UCSD-AML1 (cell line): ENCODE results near the gene TAS2R39.

Experiments used
- DNase-seq: peaks from one replicate; lab custom pipeline; 2025; ENCODE audit not compliant: unreplicated experiment; lab: John Stamatoyannopoulos, UW

TAS2R39 gene

DNA sequence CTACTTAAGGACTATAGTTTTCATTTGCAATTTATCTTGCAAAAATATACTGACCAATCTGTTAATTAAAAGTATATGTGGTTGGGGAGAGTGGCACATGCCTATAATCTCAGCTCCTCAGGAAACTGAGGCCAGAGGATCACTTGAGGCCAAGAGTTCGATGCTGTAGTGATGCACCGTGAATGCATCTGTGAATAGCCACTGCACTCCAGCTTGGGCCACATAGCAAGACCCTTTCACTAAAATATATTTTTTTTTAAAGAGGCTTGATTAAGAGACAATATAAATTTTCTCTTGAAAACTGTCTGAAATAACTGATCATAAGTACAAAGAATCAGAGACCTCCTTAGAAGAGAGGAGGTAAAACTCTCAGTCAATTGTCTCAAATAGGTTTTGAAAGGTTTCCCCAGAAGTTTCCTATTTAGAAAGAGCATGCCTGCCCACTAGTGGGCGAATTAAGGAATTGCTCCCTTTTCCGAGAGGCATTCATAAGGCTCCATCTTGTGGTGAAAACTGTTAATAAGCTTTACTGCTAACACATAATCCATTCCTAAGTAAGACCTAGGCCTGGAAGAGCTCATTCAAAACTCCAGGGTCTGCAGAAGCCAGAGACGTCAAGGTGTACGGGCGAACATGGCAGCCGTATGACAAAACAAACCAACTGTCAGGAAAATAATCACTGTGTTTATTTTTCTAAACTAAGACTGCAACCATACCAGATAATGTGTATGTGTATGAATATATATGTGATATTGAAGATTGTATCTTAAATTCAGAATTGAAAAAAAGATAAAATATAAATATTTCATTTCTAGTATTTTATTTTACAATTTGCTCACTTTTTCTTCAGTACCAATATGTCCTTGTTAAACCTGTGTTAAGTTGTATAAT lies 31.8 kb downstream of the TAS2R39 start:
- peak; percentile 10 for DNase-seq

DNA sequence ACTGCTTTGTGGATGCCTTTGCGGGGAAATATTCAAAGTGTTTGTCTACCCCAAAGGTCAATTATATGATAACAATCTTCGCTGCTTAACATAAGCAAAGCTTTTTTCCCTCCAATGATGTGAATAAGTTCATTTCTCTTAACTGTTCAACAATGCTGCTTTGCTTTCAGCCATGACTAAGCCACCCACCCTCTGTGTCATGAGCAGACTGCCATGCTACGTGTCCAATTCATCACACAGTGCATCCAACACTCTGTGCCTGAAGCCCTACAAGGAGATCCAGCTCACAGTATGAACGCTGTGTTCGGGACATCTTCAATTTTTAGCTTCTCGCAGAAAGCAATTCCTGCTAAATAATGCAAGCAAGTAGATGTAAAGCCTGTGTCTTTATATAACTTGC lies 32.9 kb downstream of the TAS2R39 start:
- no peak for DNase-seq

DNA sequence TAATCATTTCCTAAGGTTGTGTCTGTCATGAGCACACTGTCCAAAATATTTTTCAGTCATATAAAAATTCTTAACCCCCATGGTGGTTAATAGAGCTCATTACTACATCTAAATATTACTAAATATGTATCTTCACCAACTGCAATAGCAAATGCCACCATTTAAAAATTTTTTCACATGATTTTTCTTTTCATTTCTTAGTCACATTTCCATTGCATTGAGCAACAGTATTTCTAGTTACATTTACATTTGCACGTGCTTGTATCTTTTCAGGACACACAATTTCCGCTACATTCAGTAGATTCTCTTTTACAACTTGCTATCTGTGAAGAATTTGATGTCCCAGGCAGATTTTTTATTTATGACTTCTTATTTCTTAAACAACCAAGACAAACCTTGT lies 33.5 kb downstream of the TAS2R39 start:
- no peak for DNase-seq

DNA sequence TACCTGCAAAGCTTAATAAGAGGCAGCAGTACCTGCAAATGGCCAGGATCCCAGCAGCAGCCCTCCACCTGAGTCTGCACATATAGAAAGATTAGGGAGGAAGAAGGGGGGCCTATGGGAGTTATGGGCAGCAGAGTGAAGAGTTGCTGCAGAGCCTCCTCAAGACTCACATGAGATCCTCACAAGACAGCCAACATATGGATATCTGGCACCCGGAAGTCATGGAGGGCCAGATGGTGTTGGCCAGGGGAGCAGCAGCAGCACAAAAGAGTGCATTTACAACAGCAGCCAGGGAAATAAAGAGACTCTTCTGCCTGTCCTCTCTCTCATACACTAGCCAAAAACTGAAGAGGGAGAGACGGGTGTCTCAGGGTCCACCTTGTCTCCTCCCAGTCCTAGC lies 34.6 kb downstream of the TAS2R39 start:
- no peak for DNase-seq

DNA sequence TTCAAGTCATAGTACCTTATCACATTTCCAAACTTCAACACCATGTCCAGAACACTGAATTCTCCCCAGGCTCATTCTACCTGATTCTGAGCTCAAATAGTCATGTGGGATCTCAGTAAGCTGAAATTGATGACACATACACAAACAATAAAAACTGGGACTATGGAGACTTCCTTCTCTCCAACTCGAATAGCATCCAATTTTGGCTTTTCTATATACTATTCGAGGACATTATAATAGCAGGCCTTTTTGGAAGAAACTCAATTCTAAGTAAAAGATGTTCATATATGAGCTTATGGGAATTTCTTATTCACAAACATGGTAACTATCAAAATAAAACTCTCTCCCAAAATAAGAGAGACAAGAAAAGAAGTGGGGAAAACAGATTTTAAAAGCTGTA lies 38.1 kb downstream of the TAS2R39 start:
- no peak for DNase-seq

DNA sequence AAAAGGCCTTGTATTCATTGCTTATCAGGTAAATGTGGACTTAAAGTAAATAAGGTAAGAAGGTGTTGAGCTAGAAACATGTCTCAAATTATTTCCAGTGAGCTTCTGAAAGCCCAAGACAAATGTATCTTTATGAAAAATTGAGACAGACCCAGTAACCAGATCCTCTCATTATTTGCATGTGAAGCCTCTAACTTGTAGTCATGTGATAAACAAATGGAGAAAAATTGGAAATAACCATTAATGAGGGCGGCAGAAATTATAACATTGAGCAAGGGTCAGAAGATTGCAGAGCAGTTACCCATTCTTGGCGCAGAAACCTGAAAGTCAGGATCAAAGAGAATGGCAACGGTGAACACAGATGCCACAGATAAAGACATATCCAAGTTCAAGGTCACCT lies 38.5 kb downstream of the TAS2R39 start, which contains the start of gene TAS2R40:
TAS2R40 (plus strand) TSS at position 301 of the 400 bp plus-strand sequence; CDS start at position 343, 42 bp downstream.
- no peak for DNase-seq

DNA sequence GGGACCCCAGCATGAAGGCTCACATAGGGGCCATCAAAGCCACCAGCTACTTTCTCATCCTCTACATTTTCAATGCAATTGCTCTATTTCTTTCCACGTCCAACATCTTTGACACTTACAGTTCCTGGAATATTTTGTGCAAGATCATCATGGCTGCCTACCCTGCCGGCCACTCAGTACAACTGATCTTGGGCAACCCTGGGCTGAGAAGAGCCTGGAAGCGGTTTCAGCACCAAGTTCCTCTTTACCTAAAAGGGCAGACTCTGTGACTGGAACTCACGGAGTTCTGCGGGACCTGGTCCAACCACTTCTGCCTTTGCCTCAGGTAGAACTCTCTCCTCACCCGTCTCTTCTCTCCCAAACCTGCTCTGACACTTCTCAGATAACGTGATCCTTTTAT lies 39.6 kb downstream of the TAS2R39 start:
- DNase-seq = peak; percentile 10

DNA sequence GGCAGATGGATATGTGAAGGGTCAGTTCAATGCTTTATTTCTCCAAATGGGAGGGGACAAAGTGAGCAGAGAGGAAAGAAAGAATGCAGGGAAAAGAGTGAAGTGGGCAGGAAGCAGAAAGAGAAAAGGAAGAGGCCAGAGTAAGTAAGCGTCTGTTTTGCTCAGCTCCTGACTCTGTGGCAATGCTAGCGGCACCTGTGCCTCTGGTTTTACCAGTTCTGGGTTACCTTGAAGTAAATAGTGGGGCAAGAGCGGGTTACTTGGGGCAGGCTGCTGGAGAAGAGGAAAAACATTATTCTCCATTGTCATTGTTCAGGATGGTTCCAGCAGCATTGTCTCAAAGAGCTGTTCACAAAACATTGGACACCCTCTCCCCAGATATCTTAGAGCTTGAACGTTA lies 40.6 kb downstream of the TAS2R39 start:
- DNase-seq = no peak

DNA sequence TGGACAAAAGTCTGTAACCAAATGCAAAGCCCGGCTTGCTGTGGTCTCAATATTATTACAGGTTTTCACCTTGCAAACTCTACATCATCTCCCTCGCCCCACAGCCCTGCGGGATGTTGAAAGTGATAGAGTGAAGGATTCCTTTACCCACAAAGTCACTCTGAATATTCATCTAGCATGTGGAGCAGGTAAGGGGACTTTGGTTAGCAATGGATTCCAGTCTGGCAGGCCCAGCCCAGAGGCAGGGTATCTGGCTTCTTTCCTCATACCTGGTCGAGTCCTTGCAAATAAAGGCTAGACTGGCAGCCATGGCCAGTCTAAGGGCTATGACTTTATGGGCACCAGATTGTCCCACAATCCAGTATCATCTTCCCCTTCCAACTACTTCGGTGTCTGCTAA lies 41.8 kb downstream of the TAS2R39 start:
- DNase-seq = no peak

DNA sequence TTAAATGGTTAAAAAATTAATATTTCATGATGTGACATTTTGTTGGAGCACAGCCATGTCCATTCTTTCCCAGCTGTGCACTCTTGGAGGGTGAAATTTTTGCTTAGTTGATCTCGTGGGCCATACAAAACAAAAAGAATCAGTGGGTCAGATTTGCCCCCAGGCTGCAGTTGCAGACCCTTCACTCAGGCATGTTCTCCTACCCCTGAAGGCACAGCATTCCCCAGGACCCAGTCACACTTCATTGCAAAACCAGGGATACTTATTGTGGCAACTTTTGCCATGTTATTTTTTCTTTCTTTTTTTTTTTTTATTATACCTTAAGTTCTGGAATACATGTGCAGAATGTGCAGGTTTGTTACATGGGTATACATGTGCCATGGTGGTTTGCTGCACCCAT lies 44.6 kb downstream of the TAS2R39 start:
- no peak for DNase-seq

DNA sequence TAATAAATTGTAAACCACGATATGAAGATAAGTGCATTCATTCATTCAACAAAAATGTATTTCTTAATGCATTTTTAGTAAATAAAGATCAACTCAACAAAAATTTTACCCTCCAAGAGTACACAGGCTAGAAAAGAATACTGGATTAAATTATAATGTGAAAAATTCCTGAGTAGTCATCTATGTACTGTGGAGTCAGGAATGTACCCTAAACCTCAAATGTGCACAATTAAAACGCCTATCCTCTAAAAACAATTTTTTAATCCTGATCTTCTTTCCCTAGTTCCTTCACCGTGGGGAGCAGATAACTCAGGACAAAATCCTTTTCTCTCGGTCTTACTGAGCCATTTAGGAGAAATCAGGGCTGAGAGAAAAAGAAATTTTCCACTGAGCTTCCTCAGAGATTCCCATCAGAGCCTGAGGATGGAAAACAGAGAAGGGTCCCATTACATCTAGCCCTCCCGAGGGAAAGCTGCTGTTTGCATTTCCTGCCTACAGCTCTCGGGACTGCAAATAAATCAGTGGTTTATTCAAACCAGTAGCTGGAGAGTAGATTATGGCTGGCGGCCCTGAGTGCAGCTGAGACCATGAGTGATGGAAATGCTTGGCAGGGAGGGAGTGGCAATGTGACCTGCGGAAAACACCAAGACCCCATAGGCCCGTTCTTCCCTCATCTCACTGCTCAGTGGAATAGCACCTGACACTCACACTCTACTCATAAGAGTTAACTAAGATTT lies 46.0 kb downstream of the TAS2R39 start:
- DNase-seq = no peak

DNA sequence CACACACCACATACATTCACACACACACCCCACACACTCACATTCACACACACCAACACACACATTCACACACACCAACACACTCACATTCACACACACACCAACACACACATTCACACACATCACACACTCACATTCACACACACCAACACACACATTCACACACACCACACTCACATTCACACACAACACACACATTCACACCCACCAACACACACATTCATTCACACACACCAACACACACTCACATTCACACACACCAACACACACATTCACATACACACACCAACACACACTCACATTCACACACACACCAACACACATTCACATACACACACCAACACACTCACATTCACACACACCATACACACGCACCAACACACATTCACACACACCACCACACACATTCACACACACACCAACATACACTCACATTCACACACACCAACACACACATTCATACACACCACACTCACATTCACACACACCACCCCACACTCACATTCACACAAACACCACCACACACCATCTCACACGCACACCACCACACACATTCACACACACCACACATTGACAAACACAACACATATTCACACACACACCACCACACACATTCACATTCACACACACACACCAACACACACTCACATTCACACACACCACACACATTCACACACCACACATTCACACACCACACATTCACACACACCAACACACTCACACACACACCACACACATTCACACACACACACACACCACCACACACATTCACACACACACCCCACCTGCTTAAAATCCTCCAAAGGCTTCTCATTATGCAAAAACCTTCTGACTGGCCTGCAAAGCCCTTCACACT lies 47.6 kb downstream of the TAS2R39 start:
- DNase-seq = no peak
